ENCODE measurements around the gene HIPK2. TPM values are rescaled to one million over a fixed set of nuclear protein-coding genes. Genes with fewer than 3 reads are reported as not detected.
A peak's percentile ranks its signal among the peaks of the same experiment; 100 is the strongest.

HIPK2 gene
- total RNA-seq, 1 donor: 12.7 TPM

GRCh38 chr7:139522830-139523198 lies 255.0 kb downstream of the HIPK2 start:
- Histone ChIP-seq H3K9me3 (ENCODE audit: low read depth, low read length) (no peaks in the 10 kb centered on the region), H2AFZ (ENCODE audit: low read length) (no peak overlapping the region), H3K4me2 (ENCODE audit: insufficient read depth, low read length) (no peak overlapping the region), H3K4me3 (ENCODE audit: insufficient read depth, low read length) (no peak overlapping the region), H3K36me3 (ENCODE audit: insufficient read depth, low read length) (no peaks in the 10 kb centered on the region), H3K4me1 (ENCODE audit: insufficient read depth, low read length) (peaks cover 12% of the 10 kb centered on the region), H3K79me2 (ENCODE audit: insufficient read depth, low read length) (no peaks in the 10 kb centered on the region), H3K27ac (ENCODE audit: low read depth, low read length) (no peak overlapping the region), H3K27me3 (ENCODE audit: insufficient read depth, low read length) (peaks cover 33% of the 10 kb centered on the region), H4K20me1 (ENCODE audit: insufficient read depth, low read length) (no peaks in the 10 kb centered on the region)
- TF ChIP-seq, protein P1, sequence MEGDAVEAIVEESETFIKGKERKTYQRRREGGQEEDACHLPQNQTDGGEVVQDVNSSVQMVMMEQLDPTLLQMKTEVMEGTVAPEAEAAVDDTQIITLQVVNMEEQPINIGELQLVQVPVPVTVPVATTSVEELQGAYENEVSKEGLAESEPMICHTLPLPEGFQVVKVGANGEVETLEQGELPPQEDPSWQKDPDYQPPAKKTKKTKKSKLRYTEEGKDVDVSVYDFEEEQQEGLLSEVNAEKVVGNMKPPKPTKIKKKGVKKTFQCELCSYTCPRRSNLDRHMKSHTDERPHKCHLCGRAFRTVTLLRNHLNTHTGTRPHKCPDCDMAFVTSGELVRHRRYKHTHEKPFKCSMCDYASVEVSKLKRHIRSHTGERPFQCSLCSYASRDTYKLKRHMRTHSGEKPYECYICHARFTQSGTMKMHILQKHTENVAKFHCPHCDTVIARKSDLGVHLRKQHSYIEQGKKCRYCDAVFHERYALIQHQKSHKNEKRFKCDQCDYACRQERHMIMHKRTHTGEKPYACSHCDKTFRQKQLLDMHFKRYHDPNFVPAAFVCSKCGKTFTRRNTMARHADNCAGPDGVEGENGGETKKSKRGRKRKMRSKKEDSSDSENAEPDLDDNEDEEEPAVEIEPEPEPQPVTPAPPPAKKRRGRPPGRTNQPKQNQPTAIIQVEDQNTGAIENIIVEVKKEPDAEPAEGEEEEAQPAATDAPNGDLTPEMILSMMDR (IDR thresholded peaks at IDR 0.05; ENCODE audit: extremely low read depth, low read depth, low read length): no peak
- peak; percentile 84 for DNase-seq (ENCODE audit: insufficient read length, low spot score, missing footprints)

DNA sequence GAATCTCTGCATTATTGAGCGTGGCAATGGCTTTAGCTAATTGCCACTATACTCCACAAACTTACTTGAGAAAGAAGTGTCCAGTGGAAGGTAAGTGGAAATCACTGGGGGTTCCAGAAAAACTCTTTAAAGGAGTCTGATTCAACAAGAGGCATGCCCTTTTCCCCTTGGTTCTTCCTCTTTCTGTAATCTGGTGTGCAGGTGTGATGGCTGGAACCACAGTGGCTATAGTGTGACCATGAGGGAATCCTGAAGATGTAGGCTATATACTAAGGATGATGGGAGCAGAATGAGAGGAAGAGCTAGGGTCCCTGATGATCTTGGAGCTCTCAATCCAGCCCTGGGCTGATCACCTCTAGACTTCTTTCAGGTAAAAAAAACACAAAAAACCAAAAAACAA lies 256.4 kb downstream of the HIPK2 start:
- Histone ChIP-seq H2AFZ (ENCODE audit: low read length) (no peak overlapping the region), H3K27ac (ENCODE audit: low read depth, low read length) (no peak overlapping the region), H3K27me3 (ENCODE audit: insufficient read depth, low read length) (peaks cover 36% of the 10 kb centered on the region), H3K79me2 (ENCODE audit: insufficient read depth, low read length) (no peaks in the 10 kb centered on the region), H3K4me1 (ENCODE audit: insufficient read depth, low read length) (no peaks in the 10 kb centered on the region), H4K20me1 (ENCODE audit: insufficient read depth, low read length) (no peaks in the 10 kb centered on the region), H3K4me3 (ENCODE audit: insufficient read depth, low read length) (no peak overlapping the region), H3K9me3 (ENCODE audit: low read depth, low read length) (no peaks in the 10 kb centered on the region), H3K4me2 (ENCODE audit: insufficient read depth, low read length) (no peak overlapping the region), H3K36me3 (ENCODE audit: insufficient read depth, low read length) (no peaks in the 10 kb centered on the region)
- no peak for DNase-seq (ENCODE audit: insufficient read length, low spot score, missing footprints)
- TF ChIP-seq, protein P1 (IDR thresholded peaks at IDR 0.05; ENCODE audit: extremely low read depth, low read depth, low read length): no peak

GRCh38 chr7:139515266-139515665 lies 262.5 kb downstream of the HIPK2 start:
- no peaks in the 10 kb centered on the region for H3K36me3 ChIP-seq (ENCODE audit: insufficient read depth, low read length)
- H3K9me3 ChIP-seq (ENCODE audit: low read depth, low read length): no peaks in the 10 kb centered on the region
- H2AFZ ChIP-seq (ENCODE audit: low read length): no peak overlapping the region
- DNase-seq (ENCODE audit: insufficient read length, low spot score, missing footprints): no peak
- H3K4me1 ChIP-seq (ENCODE audit: insufficient read depth, low read length): no peaks in the 10 kb centered on the region
- peaks cover 10% of the 10 kb centered on the region for H3K27me3 ChIP-seq (ENCODE audit: insufficient read depth, low read length)
- no peak overlapping the region for H3K27ac ChIP-seq (ENCODE audit: low read depth, low read length)
- H3K79me2 ChIP-seq (ENCODE audit: insufficient read depth, low read length): no peaks in the 10 kb centered on the region
- TF ChIP-seq, protein P1 (IDR thresholded peaks at IDR 0.05; ENCODE audit: extremely low read depth, low read depth, low read length): no peak
- H4K20me1 ChIP-seq (ENCODE audit: insufficient read depth, low read length): no peaks in the 10 kb centered on the region
- no peak overlapping the region for H3K4me3 ChIP-seq (ENCODE audit: insufficient read depth, low read length)
- H3K4me2 ChIP-seq (ENCODE audit: insufficient read depth, low read length): no peak overlapping the region

Other genes with a start within 250 kb of the HIPK2 start
- gene TBXAS1, start 51.3 kb upstream of the HIPK2 start, total RNA-seq: 0.59 and 0.72 TPM in 2 replicates